K562 (cell line): ENCODE results near the gene CCNJL.

Experiments
- CTCF ChIP-seq, 3 experiments: IDR thresholded peaks in 2 of 3; conservative IDR thresholded peaks in 1 of 3; 2 replicates each; pipeline ENCODE4 v1.5.1; 2011 to 2012; ENCODE audit warnings: low read length in 3 of 3, mild to moderate bottlenecking in 3 of 3, control low read depth in 2 of 3, improper control_type of control experiment in 1 of 3, inconsistent platforms in 1 of 3, low read depth in 1 of 3, mixed read lengths in 1 of 3, moderate library complexity in 1 of 3; ENCODE audit not compliant: insufficient read depth in 2 of 3
- EP300 ChIP-seq: IDR thresholded peaks from 2 replicates; pipeline ENCODE4 v1.6.1; 2012; ENCODE audit warnings: low read length, improper control_type of control experiment
- NFIC ChIP-seq: fragments of 450-650 bp; IDR thresholded peaks from 2 replicates; pipeline ENCODE4 v1.6.1; 2017; ENCODE audit warnings: mild to moderate bottlenecking, inconsistent platforms
- POLR2A ChIP-seq: fragments of 450-650 bp; conservative IDR thresholded peaks from 2 replicates; pipeline ENCODE4 v1.6.1; 2016
- POU5F1 ChIP-seq: fragments of 150-350 bp; IDR thresholded peaks from 2 replicates; pipeline ENCODE4 v1.6.1; 2014; ENCODE audit warnings: borderline replicate concordance, low read length, low read depth, mild to moderate bottlenecking; ENCODE audit not compliant: partially characterized antibody
- ZBTB33 ChIP-seq: sonication (generic); formaldehyde crosslinking; IDR thresholded peaks from 2 replicates; pipeline ENCODE4 v1.8.1; 2023; ENCODE audit warnings: mild to moderate bottlenecking, missing genetic modification reagents
- ZNF445 ChIP-seq: fragments of 250-450 bp; sonication (Bioruptor Pico); IDR thresholded peaks from 2 replicates; pipeline ENCODE4 v1.4.0; 2020; ENCODE audit warnings: low read depth, mild to moderate bottlenecking, moderate library complexity

GRCh38 chr5:160303690-160304089 is 8.7 kb downstream of the CCNJL start:
- no peak for TF ChIP-seq CTCF (IDR thresholded peaks at IDR 0.05 in 2 of 3, conservative IDR thresholded peaks at IDR 0.05 in 1 of 3; ENCODE audit: insufficient read depth in 2 of 3, low read depth in 1 of 3, low read length in 3 of 3)
- no peak for TF ChIP-seq EP300
- no peak for TF ChIP-seq ZBTB33 (CRISPR knock-in tag)
- no peak for TF ChIP-seq POU5F1
- no peak for TF ChIP-seq ZNF445 (CRISPR knock-in tag)
- TF ChIP-seq NFIC, result no peak
- TF ChIP-seq POLR2A, result no peak
